GM21390 (cell line): ENCODE measurements around the gene EMC10.

Experiments used
- ATAC-seq: cut with Tn5 transposase; IDR thresholded peaks from one replicate; pipeline ENCODE4 v1.9.1; 2021; ENCODE audit not compliant: unreplicated experiment

Gene EMC10

GRCh38 chr19:50495020-50495531, 18.8 kb downstream of the EMC10 start:
- no peak for ATAC-seq

GRCh38 chr19:50496189-50497021, 20.1 kb downstream of the EMC10 start:
- ATAC-seq, result no peak

GRCh38 chr19:50497022-50497405, 20.7 kb downstream of the EMC10 start:
- ATAC-seq, result no peak

- ATAC-seq, result no peak
Observed at GRCh38 chr19:50498219-50499056, 22.1 kb downstream of the EMC10 start.

GRCh38 chr19:50500060-50500752, 23.9 kb downstream of the EMC10 start:
- ATAC-seq, result no peak

GRCh38 chr19:50500753-50501151, 24.4 kb downstream of the EMC10 start:
- ATAC-seq, result no peak

GRCh38 chr19:50501186-50501567, 24.9 kb downstream of the EMC10 start:
- ATAC-seq, result no peak

- no peak for ATAC-seq
Observed at GRCh38 chr19:50501568-50502475, 25.5 kb downstream of the EMC10 start.

GRCh38 chr19:50505856-50506611, 29.7 kb downstream of the EMC10 start:
- ATAC-seq, result no peak

GRCh38 chr19:50506700-50507099, 30.4 kb downstream of the EMC10 start:
- no peak for ATAC-seq

GRCh38 chr19:50507376-50507775, 31.1 kb downstream of the EMC10 start:
- no peak for ATAC-seq

- no peak for ATAC-seq
Observed at GRCh38 chr19:50508843-50509190, 32.5 kb downstream of the EMC10 start.

- ATAC-seq, result no peak
Observed at GRCh38 chr19:50509366-50509765, 33.1 kb downstream of the EMC10 start.

GRCh38 chr19:50510121-50510670, 33.9 kb downstream of the EMC10 start:
- no peak for ATAC-seq

GRCh38 chr19:50510700-50511068, 34.4 kb downstream of the EMC10 start:
- no peak for ATAC-seq

- ATAC-seq, result peak; percentile 85
Observed at GRCh38 chr19:50511069-50511822, 34.9 kb downstream of the EMC10 start, which contains the start of gene JOSD2. Gene JOSD2, minus strand, starts transcription at chr19:50511191. Its CDS starts 760 bp downstream, at chr19:50510431.

GRCh38 chr19:50512112-50512998, 36.0 kb downstream of the EMC10 start:
- ATAC-seq, result no peak
